DOHH2 (cell line): ENCODE data around the gene SSC5D.

Experiments used
- EZH2phosphoT487 ChIP-seq: fragments of 200-600 bp; sonication (generic); IDR thresholded peaks from 2 replicates; pipeline ENCODE4 v1.6.1; 2017; ENCODE audit warnings: borderline replicate concordance, mild to moderate bottlenecking, antibody characterized with exemption, low read length, moderate library complexity, mixed read lengths
- TF ChIP-seq, protein P1 (sequence below): fragments of 200-600 bp; sonication (generic); IDR thresholded peaks from one replicate; pipeline ENCODE4 v1.5.1; 2014; ENCODE audit warnings: antibody characterized with exemption, mild to moderate bottlenecking, low read depth, low read length; ENCODE audit not compliant: poor library complexity, severe bottlenecking

DNA sequence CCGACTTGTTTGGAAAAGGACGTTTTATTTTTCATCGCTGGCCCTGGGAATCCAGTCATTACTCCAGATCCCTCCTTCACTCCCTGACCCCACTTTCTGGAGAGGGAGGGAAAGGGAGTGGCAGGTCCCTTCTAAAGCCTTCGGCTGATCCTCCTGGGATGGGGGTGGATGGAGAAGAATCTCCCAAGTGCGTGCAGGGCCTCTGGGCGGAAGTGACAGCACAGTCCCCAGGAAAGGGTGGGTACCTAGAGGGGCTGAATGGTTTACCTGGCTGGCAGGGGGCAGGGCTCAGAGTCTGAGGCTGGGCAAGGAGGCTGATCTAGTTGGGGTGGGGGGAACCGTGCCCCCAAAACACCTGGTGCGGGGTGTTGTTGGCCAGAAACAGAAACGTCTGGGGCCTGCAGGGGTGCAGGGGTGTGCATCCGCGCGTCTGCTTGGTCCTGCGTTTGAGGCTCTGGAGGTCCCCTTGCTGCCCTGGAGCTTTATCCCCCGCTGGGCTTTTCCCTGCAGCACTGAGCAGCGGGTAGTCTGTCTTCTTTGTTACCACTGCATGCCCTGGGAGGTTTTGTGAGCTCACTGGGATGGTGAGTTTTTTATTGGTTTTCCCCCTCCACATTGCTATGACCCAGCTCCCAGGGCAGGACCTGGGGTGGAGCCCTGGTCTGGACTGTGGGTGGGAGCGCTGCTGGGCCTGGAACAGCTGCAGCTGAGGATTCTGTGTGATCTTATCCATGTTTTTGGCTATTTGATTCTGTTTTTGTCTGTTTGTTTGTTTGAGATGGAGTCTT, 14.8 kb upstream of the SSC5D start:
- TF ChIP-seq, protein P1, sequence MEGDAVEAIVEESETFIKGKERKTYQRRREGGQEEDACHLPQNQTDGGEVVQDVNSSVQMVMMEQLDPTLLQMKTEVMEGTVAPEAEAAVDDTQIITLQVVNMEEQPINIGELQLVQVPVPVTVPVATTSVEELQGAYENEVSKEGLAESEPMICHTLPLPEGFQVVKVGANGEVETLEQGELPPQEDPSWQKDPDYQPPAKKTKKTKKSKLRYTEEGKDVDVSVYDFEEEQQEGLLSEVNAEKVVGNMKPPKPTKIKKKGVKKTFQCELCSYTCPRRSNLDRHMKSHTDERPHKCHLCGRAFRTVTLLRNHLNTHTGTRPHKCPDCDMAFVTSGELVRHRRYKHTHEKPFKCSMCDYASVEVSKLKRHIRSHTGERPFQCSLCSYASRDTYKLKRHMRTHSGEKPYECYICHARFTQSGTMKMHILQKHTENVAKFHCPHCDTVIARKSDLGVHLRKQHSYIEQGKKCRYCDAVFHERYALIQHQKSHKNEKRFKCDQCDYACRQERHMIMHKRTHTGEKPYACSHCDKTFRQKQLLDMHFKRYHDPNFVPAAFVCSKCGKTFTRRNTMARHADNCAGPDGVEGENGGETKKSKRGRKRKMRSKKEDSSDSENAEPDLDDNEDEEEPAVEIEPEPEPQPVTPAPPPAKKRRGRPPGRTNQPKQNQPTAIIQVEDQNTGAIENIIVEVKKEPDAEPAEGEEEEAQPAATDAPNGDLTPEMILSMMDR = no peak
- no peak for TF ChIP-seq EZH2phosphoT487
